Keratinocyte (primary cell): Measurements from ENCODE around the gene GLDC. TPM values are rescaled to one million over a fixed set of nuclear protein-coding genes. Genes with fewer than 3 reads are reported as not detected.

Experiments used
- DNase-seq: peaks from one replicate; pipeline ENCODE4 v3.0.0-alpha.2; 2011; ENCODE audit warnings: low read depth, missing footprints, low spot score
- FAIRE-seq: peaks from 2 replicates; lab custom pipeline; 2011; peaks lifted over from hg19 to GRCh38; lab: Jason Lieb, UNC
- H2AFZ ChIP-seq: 2 replicates; pipeline ENCODE4 v1.6.0; 2012; ENCODE audit warnings: low read length, control low read depth, inconsistent platforms; ENCODE audit not compliant: control insufficient read depth
- H3K27ac ChIP-seq: 2 replicates; pipeline ENCODE4 v1.5.1; 2011; ENCODE audit warnings: low read length; ENCODE audit not compliant: control insufficient read depth, insufficient read depth
- H3K27me3 ChIP-seq: 3 replicates; pipeline ENCODE4 v1.6.0; 2011; ENCODE audit warnings: low read length; ENCODE audit not compliant: control insufficient read depth, insufficient read depth; ENCODE audit errors: extremely low read depth
- H3K36me3 ChIP-seq, 2 experiments: 2 replicates in 1 of 2; 3 replicates in 1 of 2; pipeline ENCODE4 v1.5.1; 2011; ENCODE audit warnings: low read length in 2 of 2, mild to moderate bottlenecking in 1 of 2; ENCODE audit not compliant: control insufficient read depth in 2 of 2, insufficient read depth in 2 of 2; ENCODE audit errors: extremely low read depth in 1 of 2
- H3K4me1 ChIP-seq: 3 replicates; pipeline ENCODE4 v1.5.1; 2011; ENCODE audit warnings: low read length; ENCODE audit not compliant: control insufficient read depth, insufficient read depth; ENCODE audit errors: extremely low read depth
- H3K4me2 ChIP-seq: 3 replicates; pipeline ENCODE4 v1.6.0; 2011; ENCODE audit warnings: low read depth, low read length; ENCODE audit not compliant: control insufficient read depth, insufficient read depth; ENCODE audit errors: extremely low read depth
- H3K4me3 ChIP-seq, 3 experiments: fragments of 200-600 bp in 1 of 3; sonication (generic) in 1 of 3; 2 replicates in 2 of 3; 3 replicates in 1 of 3; pipeline ENCODE4 v1.5.1; 2011 to 2016; ENCODE audit warnings: low read length in 3 of 3, mild to moderate bottlenecking in 3 of 3, control low read depth in 2 of 3, inconsistent platforms in 1 of 3, low read depth in 1 of 3, mixed read lengths in 1 of 3, mixed run types in 1 of 3, moderate library complexity in 1 of 3; ENCODE audit not compliant: control insufficient read depth in 2 of 3, insufficient read depth in 2 of 3; ENCODE audit errors: extremely low read depth in 1 of 3
- H3K79me2 ChIP-seq: 2 replicates; pipeline ENCODE4 v1.6.0; 2012; ENCODE audit warnings: low read length; ENCODE audit not compliant: control insufficient read depth, insufficient read depth
- H3K9ac ChIP-seq: 3 replicates; pipeline ENCODE4 v1.6.0; 2011; ENCODE audit warnings: low read length; ENCODE audit not compliant: control insufficient read depth, insufficient read depth; ENCODE audit errors: extremely low read depth
- H3K9me1 ChIP-seq: 3 replicates; pipeline ENCODE4 v1.6.0; 2011; ENCODE audit warnings: low read length; ENCODE audit not compliant: control insufficient read depth, insufficient read depth; ENCODE audit errors: extremely low read depth
- H3K9me3 ChIP-seq: 2 replicates; pipeline ENCODE4 v1.5.1; 2012; ENCODE audit warnings: low read depth, low read length; ENCODE audit not compliant: control insufficient read depth
- H4K20me1 ChIP-seq: 3 replicates; pipeline ENCODE4 v1.6.0; 2011; ENCODE audit warnings: low read length; ENCODE audit not compliant: control insufficient read depth, insufficient read depth; ENCODE audit errors: extremely low read depth
- CTCF ChIP-seq, 3 experiments: IDR thresholded peaks in 1 of 3; conservative IDR thresholded peaks in 1 of 3; optimal IDR thresholded peaks in 1 of 3; 2 replicates in 2 of 3; 3 replicates in 1 of 3; pipeline versions ENCODE3 to v1.5.1; 2011; ENCODE audit warnings: low read length in 3 of 3, mild to moderate bottlenecking in 3 of 3, moderate library complexity in 2 of 3, control low read depth in 1 of 3, inconsistent platforms in 1 of 3; ENCODE audit not compliant: insufficient read depth in 2 of 3; ENCODE audit errors: extremely low read depth in 1 of 3
- EZH2 ChIP-seq: IDR thresholded peaks from one replicate; pipeline ENCODE4 v1.6.1; 2012; ENCODE audit warnings: inconsistent platforms, mild to moderate bottlenecking, low read length, moderate library complexity
- dilution Hi-C: fragments of 300-500 bp; cut with MboI; formaldehyde crosslinking; loops from one replicate; pipeline ENCODE4 v1.7.0; 2020; ENCODE audit warnings: low sequenced_read_pairs; ENCODE audit not compliant: extremely low pct_ligation_motif_present
- polyA plus RNA-seq, 5 experiments: library from polyadenylated mRNA; depleted of rRNA in 3 of 5; stranded (reverse) in 3 of 5; stranded (forward) in 1 of 5; unstranded in 1 of 5; fragments of >200 nt; gene quantifications; 1 replicate in 1 of 5; 2 replicates in 3 of 5; 3 replicates in 1 of 5; pipeline versions ENCODE4 v1.2.1 to v1.2.3, GENCODE V29; 2011 to 2012; ENCODE audit warnings: missing spikeins in 2 of 5, low read depth in 1 of 5, low replicate concordance in 1 of 5

Gene GLDC
- polyA plus RNA-seq, 1 donor (not counting 4 experiments of a cell fraction or from before 2014, with no cell fraction given) = 0.69 TPM

- Histone ChIP-seq H3K4me2 (no peak overlapping the region), H3K4me3 (no peak overlapping the region), H2AFZ (no peak overlapping the region), H3K9me1 (no peaks in the 10 kb centered on the region), H3K79me2 (no peaks in the 10 kb centered on the region), H3K4me1 (no peaks in the 10 kb centered on the region), H3K9ac (no peak overlapping the region), H3K27ac (no peak overlapping the region), H4K20me1 (no peaks in the 10 kb centered on the region), H3K9me3 (no peaks in the 10 kb centered on the region), H3K36me3 (no peaks in the 10 kb centered on the region), H3K27me3 (no peaks in the 10 kb centered on the region)
- FAIRE-seq (no peak), DNase-seq (no peak)
- no peak for TF ChIP-seq EZH2
- no peak for TF ChIP-seq CTCF (optimal IDR thresholded peaks at IDR 0.05 in 1 of 3, IDR thresholded peaks at IDR 0.05 in 1 of 3, conservative IDR thresholded peaks at IDR 0.05 in 1 of 3; ENCODE audit: extremely low read depth in 1 of 3, insufficient read depth in 2 of 3, low read length in 3 of 3)
- dilution Hi-C loops = no loop called here
Measured at GRCh38 chr9:6672118-6672517, 26.6 kb upstream of the GLDC start.

- no peak overlapping the region for H3K9ac ChIP-seq
- H3K9me1 ChIP-seq = no peaks in the 10 kb centered on the region
- no peak overlapping the region for H3K27ac ChIP-seq
- no peak for TF ChIP-seq CTCF (optimal IDR thresholded peaks at IDR 0.05 in 1 of 3, IDR thresholded peaks at IDR 0.05 in 1 of 3, conservative IDR thresholded peaks at IDR 0.05 in 1 of 3; ENCODE audit: extremely low read depth in 1 of 3, insufficient read depth in 2 of 3, low read length in 3 of 3)
- TF ChIP-seq EZH2 = no peak
- no peak overlapping the region for H3K4me2 ChIP-seq
- no peaks in the 10 kb centered on the region for H3K9me3 ChIP-seq
- H4K20me1 ChIP-seq = no peaks in the 10 kb centered on the region
- H2AFZ ChIP-seq = no peak overlapping the region
- DNase-seq (no peak), FAIRE-seq (no peak)
- no peaks in the 10 kb centered on the region for H3K79me2 ChIP-seq
- H3K36me3 ChIP-seq = no peaks in the 10 kb centered on the region
- dilution Hi-C loops = no loop called here
- H3K4me3 ChIP-seq = no peak overlapping the region
- H3K27me3 ChIP-seq = no peaks in the 10 kb centered on the region
- no peaks in the 10 kb centered on the region for H3K4me1 ChIP-seq
Measured at GRCh38 chr9:6671416-6671815, 25.9 kb upstream of the GLDC start.
